LNCAP (cell line): ENCODE results near the gene CYFIP1.

Experiments used
- CTCF ChIP-seq: fragments of 450-650 bp; IDR thresholded peaks from 2 replicates; pipeline ENCODE4 v1.5.1; 2017; ENCODE audit warnings: mild to moderate bottlenecking

The CYFIP1 gene

GRCh38 chr15:22956978-22957260 is 23.2 kb downstream of the CYFIP1 start:
- TF ChIP-seq CTCF, result no peak

GRCh38 chr15:22956257-22956977 is 23.8 kb downstream of the CYFIP1 start:
- no peak for TF ChIP-seq CTCF

GRCh38 chr15:22955544-22956119 is 24.5 kb downstream of the CYFIP1 start:
- TF ChIP-seq CTCF, result no peak

DNA sequence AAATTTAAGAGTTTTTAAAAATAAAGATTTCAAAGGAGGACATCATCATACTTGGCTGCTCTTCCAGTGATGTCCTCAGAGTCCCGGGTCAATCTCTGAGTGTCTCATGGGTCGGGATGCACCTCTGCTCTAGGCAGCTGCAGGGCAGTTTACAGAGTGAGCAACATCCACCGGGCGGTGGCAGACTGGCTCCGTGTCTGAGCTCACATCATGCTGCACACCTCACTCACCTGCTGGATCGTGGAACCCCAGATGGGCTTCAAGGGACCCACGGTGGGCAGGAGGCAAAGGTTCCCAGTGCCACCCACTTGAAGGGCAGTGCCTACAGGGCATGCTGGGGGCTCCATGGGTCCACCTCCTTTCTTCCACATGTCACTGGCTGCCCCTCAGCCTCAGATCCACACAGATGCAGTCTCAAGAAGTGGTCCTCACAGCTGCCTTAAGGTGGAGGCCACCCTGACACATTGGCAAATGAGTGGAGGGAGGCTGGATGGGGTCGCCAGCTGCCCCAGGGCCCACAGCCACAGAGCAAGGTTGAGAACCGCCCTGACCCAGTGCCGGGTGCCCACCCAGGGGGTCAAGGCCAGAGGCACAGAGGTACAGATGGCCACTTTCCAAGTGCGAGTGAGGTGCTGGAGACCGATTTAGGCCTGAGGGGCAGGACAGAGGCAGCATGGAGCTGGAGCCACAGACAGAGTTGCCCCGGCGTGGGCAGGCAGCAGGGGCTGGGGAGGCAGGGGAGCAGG is 25.2 kb downstream of the CYFIP1 start:
- no peak for TF ChIP-seq CTCF

GRCh38 chr15:22954326-22954725 is 25.8 kb downstream of the CYFIP1 start:
- no peak for TF ChIP-seq CTCF

GRCh38 chr15:22952796-22953579 is 27.2 kb downstream of the CYFIP1 start:
- TF ChIP-seq CTCF, result no peak
